Sigmoid colon (tissue), 7 donors: ENCODE results near the gene PLEKHH1. TPM values are rescaled to one million over a fixed set of nuclear protein-coding genes. Genes with fewer than 3 reads are reported as not detected.
"Not testable (repeated sequence)": the region's sequence is repeated elsewhere in the genome, so short reads cannot be mapped to it uniquely, and the experiment has no call there.

ENCODE experiments used
- DNase-seq: peaks from one replicate; pipeline ENCODE4 v3.0.0-alpha.2; 2019
- H3K27ac ChIP-seq, 4 donors: fragments of 200-600 bp; sonication (generic); one replicate each; pipeline ENCODE4 v1.5.1; 2016 to 2019; ENCODE audit warnings: mild to moderate bottlenecking in 1 of 4
- H3K27me3 ChIP-seq, 3 donors: fragments of 200-600 bp; sonication (generic); one replicate each; pipeline ENCODE4 v1.5.1; 2019; ENCODE audit warnings: mild to moderate bottlenecking in 1 of 3
- H3K36me3 ChIP-seq, 4 donors: fragments of 200-600 bp; sonication (generic); one replicate each; pipeline ENCODE4 v1.5.1; 2016 to 2019
- H3K4me1 ChIP-seq, 4 donors: fragments of 200-600 bp; sonication (generic); one replicate each; pipeline ENCODE4 v1.5.1; 2017 to 2019
- H3K4me3 ChIP-seq, 4 donors: fragments of 200-600 bp; sonication (generic); one replicate each; pipeline ENCODE4 v1.5.1; 2017 to 2019; ENCODE audit warnings: mild to moderate bottlenecking in 2 of 4, moderate library complexity in 1 of 4
- H3K9me3 ChIP-seq, 4 donors: fragments of 200-600 bp in 3 of 4; sonication (generic) in 3 of 4; one replicate each; pipeline versions ENCODE4 v1.5.1 to v1.6.1; 2013 to 2019
- CTCF ChIP-seq, 4 experiments: fragments of 450-650 bp in 3 of 4; fragments of 200-600 bp in 1 of 4; IDR thresholded peaks; one replicate each; pipeline ENCODE4 v1.5.1; 2016 to 2019; ENCODE audit warnings: antibody characterized with exemption in 4 of 4, mild to moderate bottlenecking in 3 of 4, moderate library complexity in 2 of 4
- EP300 ChIP-seq, 4 donors: sonication (generic); formaldehyde crosslinking; IDR thresholded peaks; one replicate each; pipeline ENCODE4 v1.6.1; 2017; ENCODE audit warnings: antibody characterized with exemption in 4 of 4
- POLR2A ChIP-seq, 2 donors: fragments of 450-650 bp; IDR thresholded peaks; one replicate each; pipeline ENCODE4 v1.6.1; 2016; ENCODE audit warnings: antibody characterized with exemption in 2 of 2, mild to moderate bottlenecking in 2 of 2, moderate library complexity in 2 of 2
- POLR2AphosphoS5 ChIP-seq, 4 donors: sonication (generic); formaldehyde crosslinking; IDR thresholded peaks; one replicate each; pipeline ENCODE4 v1.6.1; 2017; ENCODE audit warnings: antibody characterized with exemption in 4 of 4
- WGBS, 2 donors: extraction: QIAGEN DNeasy Blood & Tissue Kit; methylation state at CpG; one replicate each; pipeline ENCODE4 v1.1.7; 2013; 5-methylcytosine and 5-hydroxymethylcytosine counted together
- intact Hi-C: fragments of 100-400 bp; cut with DNase I; formaldehyde crosslinking; loops from one replicate; pipeline ENCODE4 v1.15.1; 2023
- polyA plus RNA-seq, 3 donors: library from polyadenylated mRNA; stranded (reverse); fragments of 200-250 nt; gene quantifications; one replicate each; pipeline ENCODE4 v1.2.3, GENCODE V29; 2013
- total RNA-seq, 4 donors: library from RNA; depleted of rRNA; stranded (reverse); fragments of >200 nt; gene quantifications; one replicate each; pipeline ENCODE4 v1.1.0, GENCODE V29; 2016
- donor health status: healthy with polysubstance abuse.
- donor health status: Bipolar disorder and iron deficiency.
- donor health status: healthy.

PLEKHH1 gene
- total and polyA plus RNA-seq, 7 donors: 2.0 to 25.3 (median 8.0) TPM

GRCh38 chr14:67584978-67585377 lies 51.9 kb downstream of the PLEKHH1 start:
- Histone ChIP-seq H3K27ac (no peak overlapping the region), H3K27me3 (no peaks in the 10 kb centered on the region), H3K9me3 (no peaks in the 10 kb centered on the region), H3K36me3 (peaks cover 0 to 40% (median 7%) of the 10 kb centered on the region in 4 donors), H3K4me3 (no peak overlapping the region), H3K4me1 (no peaks in the 10 kb centered on the region)
- no peak for TF ChIP-seq EP300 (IDR thresholded peaks at IDR 0.05)
- no peak for TF ChIP-seq POLR2AphosphoS5 (IDR thresholded peaks at IDR 0.05)
- no peak for TF ChIP-seq POLR2A (IDR thresholded peaks at IDR 0.05)
- no peak for TF ChIP-seq CTCF (IDR thresholded peaks at IDR 0.05)
- intact Hi-C loops: no loop called here
- DNase-seq: no peak
- WGBS, 2 donors: 96 to 97% methylated on average over 3 of the region's 3 CpGs

- no peaks in the 10 kb centered on the region for H3K27me3 ChIP-seq
- no peak for TF ChIP-seq CTCF (IDR thresholded peaks at IDR 0.05)
- no peak for TF ChIP-seq POLR2A (IDR thresholded peaks at IDR 0.05)
- TF ChIP-seq POLR2AphosphoS5 (IDR thresholded peaks at IDR 0.05): no peak
- no peak for TF ChIP-seq EP300 (IDR thresholded peaks at IDR 0.05)
- H3K27ac ChIP-seq: no peak overlapping the region
- 70 to 77% methylated on average over 4 of the region's 4 CpGs for WGBS, 2 donors
- H3K4me3 ChIP-seq: no peak overlapping the region
- intact Hi-C loops: no loop called here
- H3K9me3 ChIP-seq: no peaks in the 10 kb centered on the region
- peaks cover 0 to 43% (median 9%) of the 10 kb centered on the region in 4 donors for H3K36me3 ChIP-seq
- no peak for DNase-seq
- H3K4me1 ChIP-seq: no peaks in the 10 kb centered on the region
Measured at GRCh38 chr14:67586369-67586768, 53.3 kb downstream of the PLEKHH1 start.

GRCh38 chr14:67589204-67589770 lies 56.2 kb downstream of the PLEKHH1 start:
- H3K27ac ChIP-seq: no peak overlapping the region
- no peak overlapping the region for H3K4me3 ChIP-seq
- no peak for DNase-seq
- H3K9me3 ChIP-seq: no peaks in the 10 kb centered on the region
- H3K27me3 ChIP-seq: no peaks in the 10 kb centered on the region
- TF ChIP-seq CTCF (IDR thresholded peaks at IDR 0.05): no peak
- no peak for TF ChIP-seq POLR2A (IDR thresholded peaks at IDR 0.05)
- TF ChIP-seq EP300 (IDR thresholded peaks at IDR 0.05): no peak
- TF ChIP-seq POLR2AphosphoS5 (IDR thresholded peaks at IDR 0.05): no peak
- H3K36me3 ChIP-seq: peaks cover 0 to 58% (median 31%) of the 10 kb centered on the region in 4 donors
- H3K4me1 ChIP-seq: no peaks in the 10 kb centered on the region
- intact Hi-C loops: no loop called here
- WGBS, 2 donors: 37 to 94% methylated on average over 2 of the region's 2 CpGs

GRCh38 chr14:67593650-67594049 lies 60.6 kb downstream of the PLEKHH1 start:
- H3K9me3 ChIP-seq, intact Hi-C loops, H3K4me3 ChIP-seq, DNase-seq, H3K27ac ChIP-seq, H3K27me3 ChIP-seq, H3K4me1 ChIP-seq: not testable (repeated sequence)
- peaks cover 0 to 50% (median 28%) of the 10 kb centered on the region in 4 donors for H3K36me3 ChIP-seq
- WGBS, 2 donors: 0 to 2% methylated on average over 1 of the region's 1 CpG

GRCh38 chr14:67595392-67595791 lies 62.3 kb downstream of the PLEKHH1 start:
- no peaks in the 10 kb centered on the region for H3K27me3 ChIP-seq
- no peak for DNase-seq
- H3K4me1 ChIP-seq: peaks cover 0 to 14% (median 7%) of the 10 kb centered on the region in 4 donors
- H3K36me3 ChIP-seq: peaks cover 0 to 33% (median 24%) of the 10 kb centered on the region in 4 donors
- H3K27ac ChIP-seq: no peak overlapping the region
- TF ChIP-seq POLR2A (IDR thresholded peaks at IDR 0.05): no peak
- no peak for TF ChIP-seq POLR2AphosphoS5 (IDR thresholded peaks at IDR 0.05)
- no peak for TF ChIP-seq CTCF (IDR thresholded peaks at IDR 0.05)
- TF ChIP-seq EP300 (IDR thresholded peaks at IDR 0.05): no peak
- H3K9me3 ChIP-seq: no peaks in the 10 kb centered on the region
- intact Hi-C loops: no loop called here
- 93 to 94% methylated on average over 2 of the region's 2 CpGs for WGBS, 2 donors
- H3K4me3 ChIP-seq: no peak overlapping the region
